ENCODE results near the gene KCNA10.

The KCNA10 gene

DNA sequence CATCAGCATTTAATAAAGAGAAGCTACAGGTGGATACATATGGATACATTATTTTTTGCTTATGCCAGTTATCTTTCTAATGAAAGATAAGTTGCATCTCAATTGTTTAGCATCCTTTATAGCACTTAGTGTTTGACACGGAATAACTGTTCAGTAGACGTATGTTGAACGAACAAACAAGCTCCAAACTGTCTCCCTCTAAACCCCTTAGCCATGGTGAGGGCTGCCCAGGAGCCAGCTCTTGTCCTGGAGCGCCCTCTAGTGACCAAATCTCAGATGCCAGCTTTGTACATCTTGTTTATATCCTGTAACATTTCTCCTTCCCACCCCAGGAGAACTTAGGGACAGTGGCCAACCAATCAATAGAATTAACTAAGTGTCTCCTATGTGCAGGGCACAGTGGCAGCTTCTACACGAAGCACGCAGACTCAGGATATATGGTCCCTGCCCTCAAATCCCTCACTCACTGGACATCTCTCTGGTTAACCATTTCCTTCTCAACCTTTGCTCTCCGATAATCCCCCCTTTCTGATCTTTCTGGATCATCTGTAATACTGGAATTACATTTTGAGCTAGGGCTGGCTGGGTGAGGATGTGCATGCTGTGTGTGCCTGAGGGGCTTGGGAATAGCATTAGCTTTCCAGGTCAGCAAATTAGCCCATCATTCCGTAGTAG, 22.9 kb downstream of the KCNA10 start (continued):
- TF ChIP-seq ZNF639 (tag by site-specific recombination; IDR thresholded peaks at IDR 0.05) (no peak), ZNF391 (tag by site-specific recombination; IDR thresholded peaks at IDR 0.05; ENCODE audit: borderline replicate concordance, low read depth) (0 out of 2 replicates have a peak, but pooled peaks have one; percentile 34), SCRT2 (tag by site-specific recombination; IDR thresholded peaks at IDR 0.05) (peak; percentile 97), MEIS1 (CRISPR knock-in tag; IDR thresholded peaks at IDR 0.05; ENCODE audit: borderline replicate concordance) (no peak), IKZF3 (tag by site-specific recombination; IDR thresholded peaks at IDR 0.05) (no peak), ZNF792 (tag by site-specific recombination; IDR thresholded peaks at IDR 0.05) (no peak), ZNF221 (tag by site-specific recombination; IDR thresholded peaks at IDR 0.05; ENCODE audit: borderline replicate concordance) (no peak), ZNF266 (tag by site-specific recombination; IDR thresholded peaks at IDR 0.05; ENCODE audit: low read depth) (no peak), ZNF157 (tag by site-specific recombination; IDR thresholded peaks at IDR 0.05) (no peak), ZNF19 (tag by site-specific recombination; IDR thresholded peaks at IDR 0.05; ENCODE audit: low read depth) (no peak), SP7 (tag by site-specific recombination; IDR thresholded peaks at IDR 0.05) (0 out of 2 replicates have a peak, but pooled peaks have one; percentile 21), PRDM4 (tag by site-specific recombination; IDR thresholded peaks at IDR 0.05) (no peak), GLI4 (tag by site-specific recombination; IDR thresholded peaks at IDR 0.05) (no peak), TRIM28 (IDR thresholded peaks at IDR 0.05; ENCODE audit: borderline replicate concordance, low read length) (no peak), KLF7 (tag by site-specific recombination; IDR thresholded peaks at IDR 0.05; ENCODE audit: borderline replicate concordance) (no peak), ZNF248 (tag by site-specific recombination; IDR thresholded peaks at IDR 0.05) (no peak), ZNF785 (tag by site-specific recombination; IDR thresholded peaks at IDR 0.05) (no peak), RBAK (tag by site-specific recombination; IDR thresholded peaks at IDR 0.05) (no peak), GFI1B (tag by site-specific recombination; IDR thresholded peaks at IDR 0.05) (no peak), ZBTB44 (tag by site-specific recombination; IDR thresholded peaks at IDR 0.05) (no peak), ZNF211 (tag by site-specific recombination; IDR thresholded peaks at IDR 0.05; ENCODE audit: low read depth) (no peak), PRDM1 (tag by site-specific recombination; IDR thresholded peaks at IDR 0.05) (no peak), ZSCAN30 (tag by site-specific recombination; IDR thresholded peaks at IDR 0.05) (peak; percentile 50), ZXDB (tag by site-specific recombination; IDR thresholded peaks at IDR 0.05) (no peak), ZNF114 (tag by site-specific recombination; IDR thresholded peaks at IDR 0.05) (no peak), ZNF510 (tag by site-specific recombination; IDR thresholded peaks at IDR 0.05; ENCODE audit: insufficient replicate concordance) (no peak), ZNF16 (tag by site-specific recombination; IDR thresholded peaks at IDR 0.05; ENCODE audit: low read depth) (no peak), ZNF426 (tag by site-specific recombination; IDR thresholded peaks at IDR 0.05) (no peak), SP3 (tag by site-specific recombination; IDR thresholded peaks at IDR 0.05) (no peak), ZNF571 (tag by site-specific recombination; IDR thresholded peaks at IDR 0.05) (no peak), ZNF10 (tag by site-specific recombination; IDR thresholded peaks at IDR 0.05) (0 out of 2 replicates have a peak, but pooled peaks have one; percentile 37), ZNF112 (tag by site-specific recombination; IDR thresholded peaks at IDR 0.05) (no peak)
- TF ChIP-seq, protein P1, sequence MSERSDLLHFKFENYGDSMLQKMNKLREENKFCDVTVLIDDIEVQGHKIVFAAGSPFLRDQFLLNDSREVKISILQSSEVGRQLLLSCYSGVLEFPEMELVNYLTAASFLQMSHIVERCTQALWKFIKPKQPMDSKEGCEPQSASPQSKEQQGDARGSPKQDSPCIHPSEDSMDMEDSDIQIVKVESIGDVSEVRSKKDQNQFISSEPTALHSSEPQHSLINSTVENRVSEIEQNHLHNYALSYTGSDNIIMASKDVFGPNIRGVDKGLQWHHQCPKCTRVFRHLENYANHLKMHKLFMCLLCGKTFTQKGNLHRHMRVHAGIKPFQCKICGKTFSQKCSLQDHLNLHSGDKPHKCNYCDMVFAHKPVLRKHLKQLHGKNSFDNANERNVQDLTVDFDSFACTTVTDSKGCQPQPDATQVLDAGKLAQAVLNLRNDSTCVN (tag by site-specific recombination; optimal IDR thresholded peaks at IDR 0.05), result no peak
- TF ChIP-seq, protein P2, sequence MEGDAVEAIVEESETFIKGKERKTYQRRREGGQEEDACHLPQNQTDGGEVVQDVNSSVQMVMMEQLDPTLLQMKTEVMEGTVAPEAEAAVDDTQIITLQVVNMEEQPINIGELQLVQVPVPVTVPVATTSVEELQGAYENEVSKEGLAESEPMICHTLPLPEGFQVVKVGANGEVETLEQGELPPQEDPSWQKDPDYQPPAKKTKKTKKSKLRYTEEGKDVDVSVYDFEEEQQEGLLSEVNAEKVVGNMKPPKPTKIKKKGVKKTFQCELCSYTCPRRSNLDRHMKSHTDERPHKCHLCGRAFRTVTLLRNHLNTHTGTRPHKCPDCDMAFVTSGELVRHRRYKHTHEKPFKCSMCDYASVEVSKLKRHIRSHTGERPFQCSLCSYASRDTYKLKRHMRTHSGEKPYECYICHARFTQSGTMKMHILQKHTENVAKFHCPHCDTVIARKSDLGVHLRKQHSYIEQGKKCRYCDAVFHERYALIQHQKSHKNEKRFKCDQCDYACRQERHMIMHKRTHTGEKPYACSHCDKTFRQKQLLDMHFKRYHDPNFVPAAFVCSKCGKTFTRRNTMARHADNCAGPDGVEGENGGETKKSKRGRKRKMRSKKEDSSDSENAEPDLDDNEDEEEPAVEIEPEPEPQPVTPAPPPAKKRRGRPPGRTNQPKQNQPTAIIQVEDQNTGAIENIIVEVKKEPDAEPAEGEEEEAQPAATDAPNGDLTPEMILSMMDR (tag by site-specific recombination; IDR thresholded peaks at IDR 0.05), result peak; percentile 87
